ENCODE measurements around the gene PLAU.

DNA sequence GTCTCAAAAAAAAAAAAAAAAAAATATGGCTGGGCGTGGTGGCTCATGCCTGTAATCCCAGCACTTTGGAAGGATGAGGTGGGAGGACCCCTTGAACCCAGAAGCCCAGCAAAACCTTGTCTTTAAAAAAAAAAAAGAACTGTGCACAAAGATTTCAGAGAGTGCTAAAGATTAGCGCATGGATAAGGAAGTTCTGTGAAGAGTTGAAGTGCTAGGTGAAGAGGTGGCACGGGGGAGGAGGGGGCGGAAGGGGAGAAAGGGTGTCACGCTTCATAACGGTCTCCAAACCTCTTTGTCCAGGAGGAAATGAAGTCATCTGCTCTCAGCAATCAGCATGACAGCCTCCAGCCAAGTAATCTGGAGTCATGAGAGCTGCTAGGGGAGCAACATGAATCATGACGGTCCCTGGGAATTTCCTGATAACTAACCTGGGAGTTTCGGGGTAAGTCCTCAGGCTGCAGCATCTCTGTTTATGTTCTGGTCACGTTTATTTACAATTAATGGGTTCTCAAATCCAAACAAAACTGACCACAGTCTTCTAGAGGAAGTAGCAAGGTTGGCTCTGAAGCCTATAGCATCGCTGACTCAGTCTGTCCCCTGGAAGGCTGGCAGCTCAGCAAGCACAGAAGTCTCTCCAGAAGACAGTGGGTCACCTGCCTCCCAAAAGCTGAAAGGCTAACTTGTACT is 1.9 kb upstream of the PLAU start:
- TF ChIP-seq RBM34 (IDR thresholded peaks at IDR 0.05; ENCODE audit: borderline replicate concordance, insufficient read depth, low read length), result no peak
- no peak for TF ChIP-seq RFX5 (IDR thresholded peaks at IDR 0.05; ENCODE audit: low read depth, low read length)
- TF ChIP-seq TAF1 (IDR thresholded peaks at IDR 0.05; ENCODE audit: control insufficient read depth, extremely low read depth, insufficient read depth, low read length, severe bottlenecking), result peak; percentile 36
- TF ChIP-seq, protein P1, sequence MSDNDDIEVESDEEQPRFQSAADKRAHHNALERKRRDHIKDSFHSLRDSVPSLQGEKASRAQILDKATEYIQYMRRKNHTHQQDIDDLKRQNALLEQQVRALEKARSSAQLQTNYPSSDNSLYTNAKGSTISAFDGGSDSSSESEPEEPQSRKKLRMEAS (CRISPR knock-in tag; IDR thresholded peaks at IDR 0.05), result no peak
- no peak for TF ChIP-seq PYGO2 (tag; IDR thresholded peaks at IDR 0.05)
- TF ChIP-seq HDAC6 (IDR thresholded peaks at IDR 0.05; ENCODE audit: low read depth, low read length), result no peak
- 0 out of 2 replicates have a peak, but pooled peaks have one; percentile 29 for TF ChIP-seq ZNF766 (CRISPR knock-in tag; conservative IDR thresholded peaks at IDR 0.05)
- TF ChIP-seq IRF2 (CRISPR knock-in tag; IDR thresholded peaks at IDR 0.05), result no peak
- no peak for TF ChIP-seq EZH2 (IDR thresholded peaks at IDR 0.05; ENCODE audit: borderline replicate concordance, low read depth, low read length)
- no peak for TF ChIP-seq POLR2AphosphoS5 (IDR thresholded peaks at IDR 0.05; ENCODE audit: control insufficient read depth, insufficient read depth, low read depth, low read length)
- no peak for TF ChIP-seq BDP1 (IDR thresholded peaks at IDR 0.05; ENCODE audit: insufficient read depth, insufficient read length)
- no peak for TF ChIP-seq RBM39 (optimal IDR thresholded peaks at IDR 0.05; ENCODE audit: low read depth, low read length)

All from K562 (cell line).